Neural cell (in vitro differentiated cells): ENCODE data around the gene CLDND1.

Experiments
- CTCF ChIP-seq: fragments of 450-650 bp; IDR thresholded peaks from 2 replicates; pipeline ENCODE4 v1.5.1; 2014; ENCODE audit warnings: antibody characterized with exemption, mild to moderate bottlenecking, moderate library complexity; ENCODE audit not compliant: poor library complexity, severe bottlenecking
- EZH2 ChIP-seq: fragments of 200-600, 300-800 bp; shearing (Covaris generic), sonication (generic); IDR thresholded peaks from 2 replicates; pipeline ENCODE4 v1.6.1; 2014; ENCODE audit warnings: antibody characterized with exemption, low read length, borderline replicate concordance, mild to moderate bottlenecking; ENCODE audit not compliant: insufficient read depth, poor library complexity, severe bottlenecking
- POLR2AphosphoS5 ChIP-seq: IDR thresholded peaks from 2 replicates; pipeline ENCODE4 v1.6.1; 2012
- REST ChIP-seq: IDR thresholded peaks from 2 replicates; pipeline ENCODE4 v1.6.1; 2012; ENCODE audit warnings: borderline replicate concordance

GRCh38 chr3:98551754-98552153, 29.1 kb upstream of the CLDND1 start:
- TF ChIP-seq CTCF (no peak), POLR2AphosphoS5 (no peak), REST (no peak), EZH2 (no peak)
